B cell (primary cell): ENCODE measurements around the gene ENOX1. TPM values are rescaled to one million over a fixed set of nuclear protein-coding genes. Genes with fewer than 3 reads are reported as not detected.

ENCODE experiments used
- ATAC-seq: fragments of 200-7000 bp; cut with Tn5 transposase; one replicate; pipeline ENCODE4 v1.10.0; 2021; ENCODE audit warnings: low read depth, mild to moderate bottlenecking, moderate number of reproducible peaks, moderate library complexity
- CTCF ChIA-PET: fragments of 350-600 bp; sonication (Branson Sonifier 250); formaldehyde crosslinking; loops from one replicate; lab custom pipeline; 2021; ENCODE audit warnings: antibody characterized with exemption, inconsistent platforms; lab: Charles Lee
- POLR2A ChIA-PET: fragments of 350-600 bp; sonication (Branson Sonifier 250); formaldehyde crosslinking; loops from one replicate; lab custom pipeline; 2021; ENCODE audit warnings: antibody characterized with exemption; lab: Charles Lee
- DNase-seq: peaks from one replicate; pipeline ENCODE4 v3.0.0; 2013
- H2AFZ ChIP-seq: 2 replicates; pipeline ENCODE4 v1.6.1; 2012; ENCODE audit warnings: mild to moderate bottlenecking, low read depth, low read length; ENCODE audit not compliant: insufficient read depth, poor library complexity, severe bottlenecking
- H3K27ac ChIP-seq, 2 donors: 1 replicate in 1 of 2; 2 replicates in 1 of 2; pipeline ENCODE4 v1.5.1; 2012 to 2013; ENCODE audit warnings: low read length in 2 of 2, mild to moderate bottlenecking in 2 of 2, moderate library complexity in 1 of 2
- H3K27me3 ChIP-seq, 4 experiments: fragments of 200-600 bp in 1 of 4; sonication (generic) in 1 of 4; replicated peaks in 1 of 4; 1 replicate in 2 of 4; 2 replicates in 2 of 4; pipeline versions ENCODE4 v1.6.1 to v1.7.0; 2013 to 2016; ENCODE audit warnings: low read length in 3 of 4, mild to moderate bottlenecking in 2 of 4, mixed read lengths in 1 of 4, moderate library complexity in 1 of 4; ENCODE audit not compliant: insufficient read depth in 4 of 4, control insufficient read depth in 3 of 4; ENCODE audit errors: control extremely low read depth in 1 of 4
- H3K36me3 ChIP-seq, 2 experiments: replicated peaks in 1 of 2; 1 replicate in 1 of 2; 2 replicates in 1 of 2; pipeline versions ENCODE4 v1.6.1 to v1.7.1; 2013; ENCODE audit warnings: low read length in 1 of 2; ENCODE audit not compliant: insufficient read depth in 2 of 2, control insufficient read depth in 1 of 2; ENCODE audit errors: control extremely low read depth in 1 of 2, extremely low read depth in 1 of 2
- H3K4me1 ChIP-seq, 2 donors: fragments of 200-600 bp in 1 of 2; sonication (generic) in 1 of 2; 1 replicate in 1 of 2; 2 replicates in 1 of 2; pipeline versions ENCODE4 v1.5.1 to v1.6.1; 2013 to 2017; ENCODE audit warnings: low read length in 2 of 2; ENCODE audit not compliant: control insufficient read depth in 2 of 2, insufficient read depth in 2 of 2
- H3K4me2 ChIP-seq: replicated peaks from 2 replicates; pipeline ENCODE3; 2012; ENCODE audit warnings: mild to moderate bottlenecking, low read depth, low read length; ENCODE audit not compliant: poor library complexity, severe bottlenecking
- H3K4me3 ChIP-seq, 5 experiments: fragments of 200-600 bp in 1 of 5; sonication (generic) in 1 of 5; 1 replicate in 3 of 5; 2 replicates in 2 of 5; pipeline versions ENCODE4 v1.5.1 to v1.7.0; 2011 to 2016; ENCODE audit warnings: low read length in 4 of 5, mild to moderate bottlenecking in 4 of 5, low read depth in 2 of 5, control low read depth in 1 of 5, moderate library complexity in 1 of 5; ENCODE audit not compliant: insufficient read depth in 1 of 5; ENCODE audit errors: control extremely low read depth in 1 of 5, extremely low read depth in 1 of 5
- H3K79me2 ChIP-seq: fragments of 200-600 bp; sonication (generic); one replicate; pipeline ENCODE4 v1.6.0; 2016; ENCODE audit warnings: low read length; ENCODE audit not compliant: control insufficient read depth, insufficient read depth
- H3K9ac ChIP-seq: fragments of 200-600 bp; sonication (generic); 2 replicates; pipeline ENCODE4 v1.6.1; 2017; ENCODE audit warnings: mild to moderate bottlenecking, low read length, moderate library complexity
- H3K9me3 ChIP-seq, 3 donors: one replicate each; pipeline versions ENCODE4 v1.6.1 to v1.7.1; 2013; ENCODE audit warnings: low read length in 2 of 3; ENCODE audit not compliant: control insufficient read depth in 2 of 3, insufficient read depth in 1 of 3; ENCODE audit errors: control extremely low read depth in 1 of 3
- H4K20me1 ChIP-seq: 2 replicates; pipeline ENCODE4 v1.6.0; 2012; ENCODE audit warnings: mild to moderate bottlenecking, low read length; ENCODE audit not compliant: insufficient read depth, control insufficient read depth, poor library complexity, severe bottlenecking
- H3K27ac Mint-ChIP-seq: one replicate; pipeline ENCODE4 v1.8.0; 2021; ENCODE audit warnings: mixed read lengths
- H3K27me3 Mint-ChIP-seq: one replicate; pipeline ENCODE4 v1.8.0; 2021; ENCODE audit warnings: mixed read lengths
- H3K4me1 Mint-ChIP-seq: one replicate; pipeline ENCODE4 v1.8.0; 2021; ENCODE audit warnings: mixed read lengths
- H3K4me3 Mint-ChIP-seq: one replicate; pipeline ENCODE4 v1.8.0; 2021; ENCODE audit warnings: mixed read lengths
- H3K9me3 Mint-ChIP-seq: one replicate; pipeline ENCODE4 v1.8.0; 2022; ENCODE audit warnings: mixed read lengths; ENCODE audit not compliant: insufficient read depth
- EZH2 ChIP-seq: IDR thresholded peaks from 2 replicates; pipeline ENCODE4 v1.6.1; 2012; ENCODE audit warnings: borderline replicate concordance, low read depth, mild to moderate bottlenecking, moderate library complexity, low read length; ENCODE audit not compliant: insufficient read depth, poor library complexity, severe bottlenecking
- WGBS: methylation state at CpG from one replicate; pipeline ENCODE4 v1.1.5; 2013; ENCODE audit warnings: missing lambda C conversion rate; ENCODE audit not compliant: insufficient coverage; 5-methylcytosine and 5-hydroxymethylcytosine counted together
- intact Hi-C: fragments of 100-400 bp; cut with micrococcal nuclease; formaldehyde crosslinking; loops from one replicate; pipeline ENCODE4 v1.10.0; 2022
- polyA plus RNA-seq: library from polyadenylated mRNA; depleted of rRNA; stranded (reverse); fragments of >200 nt; gene quantifications from 2 replicates; pipeline ENCODE4 v1.2.3, GENCODE V29; 2012
- total RNA-seq, 2 donors: library from RNA; stranded (reverse); fragments of 120-200 nt in 1 of 2; gene quantifications; 1 replicate in 1 of 2; 2 replicates in 1 of 2; pipeline versions ENCODE4 v1.2.3 to v1.2.4, GENCODE V29; 2013 to 2022
- TF ChIP-seq, protein P1 (sequence below): fragments of 200-600 bp; IDR thresholded peaks from one replicate; pipeline ENCODE4 v1.8.0; 2022; ENCODE audit warnings: antibody characterized with exemption, mild to moderate bottlenecking

The ENOX1 gene
- total and polyA plus RNA-seq, 2 donors (not counting 1 experiment from before 2014, with no cell fraction given): not detected

DNA sequence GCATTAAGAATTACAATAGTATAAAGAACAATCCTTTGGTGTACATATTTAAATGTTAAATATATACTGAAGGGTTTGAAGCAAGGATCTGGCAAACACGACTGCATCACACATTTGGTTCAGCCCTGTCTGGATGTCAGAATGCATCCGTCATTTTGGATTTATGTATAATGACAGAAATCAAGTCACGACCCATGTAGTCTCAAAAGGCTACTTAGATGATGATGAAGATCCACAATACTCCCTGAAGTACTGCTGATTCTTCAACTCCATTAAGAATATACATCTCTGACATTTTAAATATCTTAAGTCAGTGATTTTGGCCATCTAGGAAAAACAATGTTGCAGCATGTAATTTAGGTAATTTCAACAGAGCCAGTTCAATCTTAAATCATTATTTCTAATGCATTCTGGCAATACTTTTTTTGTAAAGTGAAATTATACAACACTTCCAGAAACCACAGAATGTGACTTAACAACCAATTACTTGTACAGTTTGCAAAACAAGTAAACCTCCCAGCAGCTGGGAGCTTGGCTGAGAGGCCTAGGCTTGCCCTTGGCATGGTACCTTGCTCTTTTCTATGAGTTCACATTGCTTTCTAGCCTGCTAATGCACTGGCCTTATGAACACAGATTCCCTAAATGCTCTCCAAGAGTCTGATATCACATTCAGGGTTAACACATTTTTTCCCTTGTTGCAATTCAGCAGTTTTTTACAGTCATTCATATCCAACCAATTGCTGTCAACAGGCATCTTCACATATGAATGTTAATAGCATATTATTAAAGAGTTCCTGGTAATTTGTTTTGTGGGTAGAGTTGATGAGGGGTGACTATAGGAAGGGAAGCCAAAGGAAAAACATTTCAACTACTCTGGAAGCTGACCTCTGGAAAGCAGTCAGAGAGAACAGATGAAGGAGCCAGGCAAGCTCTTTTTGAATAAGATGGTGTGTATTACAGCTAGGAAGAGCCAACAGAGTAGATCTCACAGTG, 175.2 kb downstream of the ENOX1 start:
- H3K36me3 ChIP-seq: no peaks in the 10 kb centered on the region
- H3K4me1 Mint-ChIP-seq: no peaks in the 10 kb centered on the region
- no peaks in the 10 kb centered on the region for H3K9me3 Mint-ChIP-seq
- H3K27ac Mint-ChIP-seq: no peak overlapping the region
- no peaks in the 10 kb centered on the region for H3K27me3 ChIP-seq
- no peak overlapping the region for H3K4me2 ChIP-seq
- H3K27me3 Mint-ChIP-seq: no peaks in the 10 kb centered on the region
- no peaks in the 10 kb centered on the region for H3K4me1 ChIP-seq
- no peak overlapping the region for H2AFZ ChIP-seq
- H3K9ac ChIP-seq: no peak overlapping the region
- H4K20me1 ChIP-seq: no peaks in the 10 kb centered on the region
- H3K27ac ChIP-seq: no peak overlapping the region
- DNase-seq (no peak), ATAC-seq (no peak)
- H3K4me3 Mint-ChIP-seq: no peak overlapping the region
- ChIA-PET CTCF (no interaction called here), POLR2A (no interaction called here)
- no peak overlapping the region for H3K4me3 ChIP-seq
- no peaks in the 10 kb centered on the region for H3K9me3 ChIP-seq
- TF ChIP-seq, protein P1, sequence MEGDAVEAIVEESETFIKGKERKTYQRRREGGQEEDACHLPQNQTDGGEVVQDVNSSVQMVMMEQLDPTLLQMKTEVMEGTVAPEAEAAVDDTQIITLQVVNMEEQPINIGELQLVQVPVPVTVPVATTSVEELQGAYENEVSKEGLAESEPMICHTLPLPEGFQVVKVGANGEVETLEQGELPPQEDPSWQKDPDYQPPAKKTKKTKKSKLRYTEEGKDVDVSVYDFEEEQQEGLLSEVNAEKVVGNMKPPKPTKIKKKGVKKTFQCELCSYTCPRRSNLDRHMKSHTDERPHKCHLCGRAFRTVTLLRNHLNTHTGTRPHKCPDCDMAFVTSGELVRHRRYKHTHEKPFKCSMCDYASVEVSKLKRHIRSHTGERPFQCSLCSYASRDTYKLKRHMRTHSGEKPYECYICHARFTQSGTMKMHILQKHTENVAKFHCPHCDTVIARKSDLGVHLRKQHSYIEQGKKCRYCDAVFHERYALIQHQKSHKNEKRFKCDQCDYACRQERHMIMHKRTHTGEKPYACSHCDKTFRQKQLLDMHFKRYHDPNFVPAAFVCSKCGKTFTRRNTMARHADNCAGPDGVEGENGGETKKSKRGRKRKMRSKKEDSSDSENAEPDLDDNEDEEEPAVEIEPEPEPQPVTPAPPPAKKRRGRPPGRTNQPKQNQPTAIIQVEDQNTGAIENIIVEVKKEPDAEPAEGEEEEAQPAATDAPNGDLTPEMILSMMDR: no peak
- TF ChIP-seq EZH2: no peak
- H3K79me2 ChIP-seq: no peaks in the 10 kb centered on the region
- WGBS: no CpG with 5 or more reads among the region's 3 CpGs
- intact Hi-C loops: no loop called here
